ENCODE results near the gene CNOT6L. TPM values are rescaled to one million over a fixed set of nuclear protein-coding genes. Genes with fewer than 3 reads are reported as not detected.

Gene CNOT6L
- total RNA-seq, 1 experiment from 2014 or later, result 29.7 TPM

GRCh38 chr4:77790146-77790545, 29.0 kb downstream of the CNOT6L start:
- TF ChIP-seq CTCF (IDR thresholded peaks at IDR 0.05; ENCODE audit: unreplicated experiment), result no peak
- H3K9me3 Mint-ChIP-seq (ENCODE audit: low read depth, unreplicated experiment), result no peaks in the 10 kb centered on the region
- no peak for DNase-seq
- no peaks in the 10 kb centered on the region for H3K27me3 Mint-ChIP-seq (ENCODE audit: unreplicated experiment)
- CTCF ChIA-PET, result no interaction called here
- intact Hi-C loops (cut with micrococcal nuclease; ENCODE audit: unreplicated experiment), result no loop called here
- H3K27ac Mint-ChIP-seq (ENCODE audit: unreplicated experiment), result no peak overlapping the region
- BruUV-seq (replicated peaks), result no TSS peak
- no peaks in the 10 kb centered on the region for H3K36me3 Mint-ChIP-seq (ENCODE audit: insufficient read depth, unreplicated experiment)
- peaks cover under 1% of the 10 kb centered on the region for H3K4me1 Mint-ChIP-seq (ENCODE audit: low read depth, unreplicated experiment)
- no peak overlapping the region for H3K4me3 Mint-ChIP-seq (ENCODE audit: low read depth, unreplicated experiment)

- intact Hi-C loops (cut with micrococcal nuclease; ENCODE audit: unreplicated experiment), result no loop called here
- TF ChIP-seq CTCF (IDR thresholded peaks at IDR 0.05; ENCODE audit: unreplicated experiment), result no peak
- Mint-ChIP-seq H3K4me1 (ENCODE audit: low read depth, unreplicated experiment) (peaks cover 6% of the 10 kb centered on the region), H3K9me3 (ENCODE audit: low read depth, unreplicated experiment) (no peaks in the 10 kb centered on the region), H3K27me3 (ENCODE audit: unreplicated experiment) (no peaks in the 10 kb centered on the region), H3K27ac (ENCODE audit: unreplicated experiment) (no peak overlapping the region), H3K36me3 (ENCODE audit: insufficient read depth, unreplicated experiment) (no peaks in the 10 kb centered on the region), H3K4me3 (ENCODE audit: low read depth, unreplicated experiment) (no peak overlapping the region)
- DNase-seq, result no peak
- no TSS peak for BruUV-seq (replicated peaks)
- CTCF ChIA-PET, result no interaction called here
Observed at GRCh38 chr4:77788990-77789389, 30.2 kb downstream of the CNOT6L start.

GRCh38 chr4:77787969-77788368, 31.2 kb downstream of the CNOT6L start:
- no peak overlapping the region for H3K27ac Mint-ChIP-seq (ENCODE audit: unreplicated experiment)
- H3K4me3 Mint-ChIP-seq (ENCODE audit: low read depth, unreplicated experiment), result no peak overlapping the region
- peaks cover 6% of the 10 kb centered on the region for H3K4me1 Mint-ChIP-seq (ENCODE audit: low read depth, unreplicated experiment)
- H3K27me3 Mint-ChIP-seq (ENCODE audit: unreplicated experiment), result no peaks in the 10 kb centered on the region
- no TSS peak for BruUV-seq (replicated peaks)
- H3K36me3 Mint-ChIP-seq (ENCODE audit: insufficient read depth, unreplicated experiment), result no peaks in the 10 kb centered on the region
- no peak for DNase-seq
- CTCF ChIA-PET, result no interaction called here
- TF ChIP-seq CTCF (IDR thresholded peaks at IDR 0.05; ENCODE audit: unreplicated experiment), result no peak
- intact Hi-C loops (cut with micrococcal nuclease; ENCODE audit: unreplicated experiment), result no loop called here
- no peaks in the 10 kb centered on the region for H3K9me3 Mint-ChIP-seq (ENCODE audit: low read depth, unreplicated experiment)

GRCh38 chr4:77785669-77786068, 33.5 kb downstream of the CNOT6L start:
- H3K4me3 Mint-ChIP-seq (ENCODE audit: low read depth, unreplicated experiment), result no peak overlapping the region
- intact Hi-C loops (cut with micrococcal nuclease; ENCODE audit: unreplicated experiment), result no loop called here
- H3K4me1 Mint-ChIP-seq (ENCODE audit: low read depth, unreplicated experiment), result peaks cover 6% of the 10 kb centered on the region
- TF ChIP-seq CTCF (IDR thresholded peaks at IDR 0.05; ENCODE audit: unreplicated experiment), result no peak
- BruUV-seq (replicated peaks), result no TSS peak
- no peaks in the 10 kb centered on the region for H3K36me3 Mint-ChIP-seq (ENCODE audit: insufficient read depth, unreplicated experiment)
- H3K9me3 Mint-ChIP-seq (ENCODE audit: low read depth, unreplicated experiment), result no peaks in the 10 kb centered on the region
- no peak overlapping the region for H3K27ac Mint-ChIP-seq (ENCODE audit: unreplicated experiment)
- no peaks in the 10 kb centered on the region for H3K27me3 Mint-ChIP-seq (ENCODE audit: unreplicated experiment)
- CTCF ChIA-PET, result no interaction called here
- no peak for DNase-seq

GRCh38 chr4:77783895-77784294, 35.3 kb downstream of the CNOT6L start:
- CTCF ChIA-PET, result no interaction called here
- H3K4me1 Mint-ChIP-seq (ENCODE audit: low read depth, unreplicated experiment), result peaks cover 6% of the 10 kb centered on the region
- H3K4me3 Mint-ChIP-seq (ENCODE audit: low read depth, unreplicated experiment), result no peak overlapping the region
- no peaks in the 10 kb centered on the region for H3K9me3 Mint-ChIP-seq (ENCODE audit: low read depth, unreplicated experiment)
- H3K27me3 Mint-ChIP-seq (ENCODE audit: unreplicated experiment), result no peaks in the 10 kb centered on the region
- intact Hi-C loops (cut with micrococcal nuclease; ENCODE audit: unreplicated experiment), result no loop called here
- TF ChIP-seq CTCF (IDR thresholded peaks at IDR 0.05; ENCODE audit: unreplicated experiment), result no peak
- H3K27ac Mint-ChIP-seq (ENCODE audit: unreplicated experiment), result no peak overlapping the region
- DNase-seq, result no peak
- no TSS peak for BruUV-seq (replicated peaks)
- no peaks in the 10 kb centered on the region for H3K36me3 Mint-ChIP-seq (ENCODE audit: insufficient read depth, unreplicated experiment)

Data from Calu3 (cell line).